HG03103 (cell line): ENCODE results near the gene PEX14.
"Not testable (repeated sequence)": the region's sequence is repeated elsewhere in the genome, so short reads cannot be mapped to it uniquely, and the experiment has no call there.

Source experiments
- ATAC-seq: cut with Tn5 transposase; IDR thresholded peaks from one replicate; pipeline ENCODE4 v1.9.1; 2021; ENCODE audit warnings: low read depth; ENCODE audit not compliant: unreplicated experiment

Gene PEX14

GRCh38 chr1:10450156-10450814 lies 24.5 kb upstream of the PEX14 start:
- ATAC-seq, result no peak

- ATAC-seq, result no peak
These were observed 23.9 kb upstream of the PEX14 start for GRCh38 chr1:10450836-10451235.

- ATAC-seq, result no peak
These were observed 23.5 kb upstream of the PEX14 start for GRCh38 chr1:10451287-10451686.

GRCh38 chr1:10456048-10456447 lies 18.7 kb upstream of the PEX14 start:
- no peak for ATAC-seq

- ATAC-seq, result no peak
These were observed 18.1 kb upstream of the PEX14 start for GRCh38 chr1:10456661-10457060.

- ATAC-seq, result not testable (repeated sequence)
These were observed 17.3 kb upstream of the PEX14 start for GRCh38 chr1:10457462-10457861.

- ATAC-seq, result no peak
These were observed 16.9 kb upstream of the PEX14 start for GRCh38 chr1:10457875-10458274.

- no peak for ATAC-seq
These were observed 15.6 kb upstream of the PEX14 start for GRCh38 chr1:10459184-10459583.

- no peak for ATAC-seq
These were observed 7.7 kb upstream of the PEX14 start for GRCh38 chr1:10467078-10467477.

GRCh38 chr1:10470043-10470442 lies 4.7 kb upstream of the PEX14 start:
- ATAC-seq, result no peak

GRCh38 chr1:10471411-10472219 lies 3.1 kb upstream of the PEX14 start:
- no peak for ATAC-seq

GRCh38 chr1:10472220-10473144 lies 2.3 kb upstream of the PEX14 start, which contains the start of gene DFFA:
Gene DFFA, minus strand, starts transcription at chr1:10472529. Its CDS starts 71 bp downstream, at chr1:10472458.
- ATAC-seq, result peak; percentile 65

- ATAC-seq, result no peak
These were observed 1.5 kb upstream of the PEX14 start for GRCh38 chr1:10473145-10473765.

- not testable (repeated sequence) for ATAC-seq
These were observed 489 bp upstream of the PEX14 start for GRCh38 chr1:10474309-10474612.

GRCh38 chr1:10475510-10475909 lies 760 bp downstream of the PEX14 start:
- ATAC-seq, result no peak

- ATAC-seq, result no peak
These were observed 4.5 kb downstream of the PEX14 start for GRCh38 chr1:10479296-10479695.

GRCh38 chr1:10480614-10481013 lies 5.9 kb downstream of the PEX14 start:
- ATAC-seq, result no peak

GRCh38 chr1:10484521-10484920 lies 9.8 kb downstream of the PEX14 start:
- no peak for ATAC-seq

GRCh38 chr1:10489291-10490055 lies 14.7 kb downstream of the PEX14 start:
- no peak for ATAC-seq
